ENCODE measurements around the gene SOX11. TPM values are rescaled to one million over a fixed set of nuclear protein-coding genes. Genes with fewer than 3 reads are reported as not detected.

The SOX11 gene
- total RNA-seq, 1 donor from 2014 or later: 83.2 TPM

DNA sequence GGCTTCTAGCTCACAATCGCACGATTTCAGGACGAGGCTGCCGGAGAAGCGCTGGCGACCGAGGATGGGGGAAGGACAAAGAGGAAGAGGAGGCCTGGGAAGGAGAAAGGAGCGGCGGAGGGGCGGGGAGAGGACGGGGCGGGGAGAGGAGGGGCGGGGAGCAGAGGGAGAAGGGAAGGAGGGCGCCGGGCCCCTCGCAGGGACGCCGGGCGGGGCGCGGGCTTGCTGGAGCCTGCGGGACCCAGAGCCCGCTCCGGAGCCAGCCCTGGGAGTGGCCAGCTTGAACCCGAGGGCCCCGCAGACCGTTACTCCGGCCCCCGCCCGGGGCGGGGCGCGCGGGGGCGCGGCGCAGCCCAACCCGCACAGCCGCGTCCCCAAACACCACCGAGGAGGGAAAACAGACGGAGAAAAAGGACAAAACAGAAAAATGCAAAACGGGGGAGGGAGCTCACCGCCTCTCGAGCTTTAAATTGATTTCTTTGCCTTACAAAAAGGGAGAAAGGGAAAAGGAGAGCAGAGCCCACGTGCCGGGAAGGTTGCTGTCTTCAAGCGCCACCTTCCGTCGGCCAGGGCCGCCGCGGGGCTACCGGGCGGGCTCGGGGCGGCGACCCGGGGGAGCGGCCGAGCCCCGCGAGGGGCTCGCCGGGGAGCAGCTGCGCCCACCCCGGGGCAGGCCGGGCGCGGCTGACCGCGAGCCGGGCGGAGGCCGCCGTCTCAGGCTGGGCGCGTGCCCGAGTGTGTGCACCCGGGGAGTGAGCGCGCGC lies 781 bp upstream of the SOX11 start:
- no peaks in the 10 kb centered on the region for H3K9me3 Mint-ChIP-seq
- peak overlapping the region; percentile 96 for H3K27ac Mint-ChIP-seq
- H3K36me3 Mint-ChIP-seq: peaks cover 7% of the 10 kb centered on the region

DNA sequence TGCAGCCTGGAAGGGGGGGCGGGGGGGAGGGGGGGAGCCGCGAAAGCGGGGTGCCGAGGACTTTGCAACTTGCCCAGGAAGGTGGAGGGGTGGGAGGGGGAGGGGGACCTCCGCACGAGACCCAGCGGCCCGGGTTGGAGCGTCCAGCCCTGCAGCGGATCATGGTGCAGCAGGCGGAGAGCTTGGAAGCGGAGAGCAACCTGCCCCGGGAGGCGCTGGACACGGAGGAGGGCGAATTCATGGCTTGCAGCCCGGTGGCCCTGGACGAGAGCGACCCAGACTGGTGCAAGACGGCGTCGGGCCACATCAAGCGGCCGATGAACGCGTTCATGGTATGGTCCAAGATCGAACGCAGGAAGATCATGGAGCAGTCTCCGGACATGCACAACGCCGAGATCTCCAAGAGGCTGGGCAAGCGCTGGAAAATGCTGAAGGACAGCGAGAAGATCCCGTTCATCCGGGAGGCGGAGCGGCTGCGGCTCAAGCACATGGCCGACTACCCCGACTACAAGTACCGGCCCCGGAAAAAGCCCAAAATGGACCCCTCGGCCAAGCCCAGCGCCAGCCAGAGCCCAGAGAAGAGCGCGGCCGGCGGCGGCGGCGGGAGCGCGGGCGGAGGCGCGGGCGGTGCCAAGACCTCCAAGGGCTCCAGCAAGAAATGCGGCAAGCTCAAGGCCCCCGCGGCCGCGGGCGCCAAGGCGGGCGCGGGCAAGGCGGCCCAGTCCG lies 540 bp downstream of the SOX11 start:
- H3K27me3 Mint-ChIP-seq: peaks cover 13% of the 10 kb centered on the region
- no peak for TF ChIP-seq CTCF (conservative IDR thresholded peaks at IDR 0.05)
- peaks cover 9% of the 10 kb centered on the region for H3K36me3 Mint-ChIP-seq
- peak; percentile 78 for DNase-seq (ENCODE audit: extremely low spot score, unreplicated experiment)
- no peaks in the 10 kb centered on the region for H3K9me3 Mint-ChIP-seq
- peak overlapping the region; percentile 100 for H3K4me3 Mint-ChIP-seq
- peaks cover 14% of the 10 kb centered on the region for H3K4me1 Mint-ChIP-seq (ENCODE audit: unreplicated experiment)
- peak overlapping the region; percentile 93 for H3K27ac Mint-ChIP-seq

More for the DNA sequence above, 781 bp upstream of the SOX11 start:
- Mint-ChIP-seq H3K27me3 (peaks cover 13% of the 10 kb centered on the region), H3K4me3 (peak overlapping the region; percentile 98), H3K4me1 (ENCODE audit: unreplicated experiment) (peaks cover 14% of the 10 kb centered on the region)
- peak; percentile 55 for TF ChIP-seq CTCF (conservative IDR thresholded peaks at IDR 0.05)
- peak; percentile 87 for DNase-seq (ENCODE audit: extremely low spot score, unreplicated experiment)

- H3K27me3 Mint-ChIP-seq: peaks cover 13% of the 10 kb centered on the region
- H3K4me1 Mint-ChIP-seq (ENCODE audit: unreplicated experiment): peaks cover 21% of the 10 kb centered on the region
- peaks cover 14% of the 10 kb centered on the region for H3K36me3 Mint-ChIP-seq
- H3K4me3 Mint-ChIP-seq: peak overlapping the region; percentile 100
- no peaks in the 10 kb centered on the region for H3K9me3 Mint-ChIP-seq
- peak overlapping the region; percentile 94 for H3K27ac Mint-ChIP-seq
- DNase-seq (ENCODE audit: extremely low spot score, unreplicated experiment): peak; percentile 74
- no peak for TF ChIP-seq CTCF (conservative IDR thresholded peaks at IDR 0.05)
These were observed 1.4 kb downstream of the SOX11 start for GRCh38 chr2:5693287-5694201.

DNA sequence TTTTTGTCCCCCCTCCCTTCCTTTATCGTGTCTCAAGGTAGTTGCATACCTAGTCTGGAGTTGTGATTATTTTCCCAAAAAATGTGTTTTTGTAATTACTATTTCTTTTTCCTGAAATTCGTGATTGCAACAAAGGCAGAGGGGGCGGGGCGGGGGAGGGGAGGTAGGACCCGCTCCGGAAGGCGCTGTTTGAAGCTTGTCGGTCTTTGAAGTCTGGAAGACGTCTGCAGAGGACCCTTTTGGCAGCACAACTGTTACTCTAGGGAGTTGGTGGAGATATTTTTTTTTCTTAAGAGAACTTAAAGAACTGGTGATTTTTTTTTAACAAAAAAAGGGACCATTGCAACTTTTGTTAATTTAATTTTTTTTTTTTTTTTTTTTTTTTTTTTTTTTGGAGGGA lies 2.1 kb downstream of the SOX11 start:
- Mint-ChIP-seq H3K27me3 (peaks cover 13% of the 10 kb centered on the region), H3K4me1 (ENCODE audit: unreplicated experiment) (peaks cover 23% of the 10 kb centered on the region), H3K36me3 (peaks cover 19% of the 10 kb centered on the region), H3K9me3 (no peaks in the 10 kb centered on the region), H3K4me3 (peak overlapping the region; percentile 100), H3K27ac (peak overlapping the region; percentile 94)
- no peak for TF ChIP-seq CTCF (conservative IDR thresholded peaks at IDR 0.05)
- no peak for DNase-seq (ENCODE audit: extremely low spot score, unreplicated experiment)

- Mint-ChIP-seq H3K27me3 (peaks cover 13% of the 10 kb centered on the region), H3K9me3 (no peaks in the 10 kb centered on the region), H3K36me3 (peaks cover 27% of the 10 kb centered on the region), H3K27ac (peak overlapping the region; percentile 98), H3K4me1 (ENCODE audit: unreplicated experiment) (peaks cover 26% of the 10 kb centered on the region), H3K4me3 (peak overlapping the region; percentile 100)
- peak; percentile 20 for TF ChIP-seq CTCF (conservative IDR thresholded peaks at IDR 0.05)
- DNase-seq (ENCODE audit: extremely low spot score, unreplicated experiment): peak; percentile 71
These were observed 3.6 kb downstream of the SOX11 start for GRCh38 chr2:5695654-5696403.

Measured in type B pancreatic cell (in vitro differentiated cells).